Loucy (cell line): ENCODE results near the gene ZNF536.

Source experiments
- H2AFZ ChIP-seq: fragments of 200-600 bp; sonication (generic); 2 replicates; pipeline ENCODE4 v1.6.0; 2016; ENCODE audit warnings: antibody characterized with exemption, mild to moderate bottlenecking, low read length, moderate library complexity
- H3F3A ChIP-seq: fragments of 200-600 bp; 2 replicates; pipeline ENCODE4 v1.6.0; 2016; ENCODE audit warnings: antibody characterized with exemption, low read depth, mild to moderate bottlenecking
- H3K27me3 ChIP-seq: fragments of 200-600 bp; sonication (generic); 2 replicates; pipeline ENCODE4 v1.6.1; 2014; ENCODE audit warnings: low read length, mild to moderate bottlenecking; ENCODE audit not compliant: insufficient read depth, poor library complexity, severe bottlenecking
- H3K36me3 ChIP-seq: fragments of 200-600 bp; sonication (generic); 2 replicates; pipeline ENCODE4 v1.6.1; 2016; ENCODE audit warnings: low read length; ENCODE audit not compliant: insufficient read depth
- H3K4me1 ChIP-seq: fragments of 200-600 bp; sonication (generic); 2 replicates; pipeline ENCODE4 v1.5.1; 2014; ENCODE audit warnings: low read length, mild to moderate bottlenecking; ENCODE audit not compliant: insufficient read depth, poor library complexity, severe bottlenecking
- H3K4me2 ChIP-seq: fragments of 200-600 bp; sonication (generic); 2 replicates; pipeline ENCODE4 v1.6.0; 2014; ENCODE audit warnings: antibody characterized with exemption, low read length, low read depth, mild to moderate bottlenecking; ENCODE audit not compliant: poor library complexity, severe bottlenecking
- H3K4me3 ChIP-seq: fragments of 200-600 bp; sonication (generic); 2 replicates; pipeline ENCODE4 v1.5.1; 2014; ENCODE audit warnings: low read length, mild to moderate bottlenecking, mixed read lengths; ENCODE audit not compliant: poor library complexity, severe bottlenecking
- H3K79me2 ChIP-seq: fragments of 200-600 bp; sonication (generic); 2 replicates; pipeline ENCODE4 v1.6.1; 2014; ENCODE audit warnings: low read length; ENCODE audit not compliant: insufficient read depth
- H3K9ac ChIP-seq: fragments of 200-600 bp; sonication (generic); 2 replicates; pipeline ENCODE4 v1.6.0; 2014; ENCODE audit warnings: mild to moderate bottlenecking, low read depth, low read length, moderate library complexity; ENCODE audit not compliant: poor library complexity, severe bottlenecking
- H3K9me2 ChIP-seq: fragments of 200-600 bp; sonication (generic); replicated peaks from 2 replicates; pipeline ENCODE4 v1.6.1; 2016; ENCODE audit warnings: low read depth, low read length, mixed read lengths
- H3K9me3 ChIP-seq: fragments of 200-600 bp; sonication (generic); 2 replicates; pipeline ENCODE4 v1.6.1; 2014; ENCODE audit warnings: mild to moderate bottlenecking, antibody characterized with exemption, low read length, low read depth; ENCODE audit not compliant: insufficient read depth
- H4K20me1 ChIP-seq: fragments of 200-600 bp; sonication (generic); 2 replicates; pipeline ENCODE4 v1.6.0; 2014; ENCODE audit warnings: antibody characterized with exemption, low read length, mild to moderate bottlenecking; ENCODE audit not compliant: insufficient read depth, poor library complexity, severe bottlenecking
- EZH2phosphoT487 ChIP-seq: fragments of 200-600 bp; IDR thresholded peaks from 2 replicates; pipeline ENCODE4 v1.6.1; 2018; ENCODE audit warnings: antibody characterized with exemption, mild to moderate bottlenecking, moderate library complexity, borderline replicate concordance
- TF ChIP-seq, protein P1 (sequence below): fragments of 200-600 bp; sonication (generic); conservative IDR thresholded peaks from 2 replicates; pipeline ENCODE4 v1.5.1; 2014; ENCODE audit warnings: mild to moderate bottlenecking, antibody characterized with exemption, low read length

The ZNF536 gene

DNA sequence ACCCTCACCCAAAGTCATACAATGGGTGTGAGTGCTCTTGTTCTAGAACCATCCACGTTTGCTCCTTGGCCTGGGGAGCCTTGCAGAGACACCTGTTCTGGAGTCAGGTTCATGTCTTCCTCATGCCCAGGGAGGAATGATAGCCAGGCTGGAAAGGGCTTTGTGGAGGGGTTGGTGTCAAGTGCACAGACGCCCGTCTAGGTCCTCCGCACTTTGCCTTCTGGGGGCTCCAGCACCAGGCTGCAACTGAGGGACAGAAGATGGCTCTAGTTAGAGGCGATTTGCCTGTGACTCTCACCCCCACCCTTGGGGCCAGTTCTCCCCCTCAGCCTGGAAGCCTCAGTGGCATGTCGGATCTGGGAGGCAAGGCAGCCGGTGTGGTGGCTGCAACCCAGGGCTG is 47.2 kb upstream of the ZNF536 start:
- Histone ChIP-seq H3K4me1 (no peaks in the 10 kb centered on the region), H3K9me2 (no peaks in the 10 kb centered on the region), H3K9ac (no peak overlapping the region), H3K4me2 (no peak overlapping the region), H3K79me2 (no peaks in the 10 kb centered on the region), H3K27me3 (no peaks in the 10 kb centered on the region), H3K36me3 (no peaks in the 10 kb centered on the region), H3F3A (no peaks in the 10 kb centered on the region), H4K20me1 (no peaks in the 10 kb centered on the region), H3K4me3 (no peak overlapping the region), H3K9me3 (no peaks in the 10 kb centered on the region), H2AFZ (no peak overlapping the region)
- no peak for TF ChIP-seq EZH2phosphoT487
- TF ChIP-seq, protein P1, sequence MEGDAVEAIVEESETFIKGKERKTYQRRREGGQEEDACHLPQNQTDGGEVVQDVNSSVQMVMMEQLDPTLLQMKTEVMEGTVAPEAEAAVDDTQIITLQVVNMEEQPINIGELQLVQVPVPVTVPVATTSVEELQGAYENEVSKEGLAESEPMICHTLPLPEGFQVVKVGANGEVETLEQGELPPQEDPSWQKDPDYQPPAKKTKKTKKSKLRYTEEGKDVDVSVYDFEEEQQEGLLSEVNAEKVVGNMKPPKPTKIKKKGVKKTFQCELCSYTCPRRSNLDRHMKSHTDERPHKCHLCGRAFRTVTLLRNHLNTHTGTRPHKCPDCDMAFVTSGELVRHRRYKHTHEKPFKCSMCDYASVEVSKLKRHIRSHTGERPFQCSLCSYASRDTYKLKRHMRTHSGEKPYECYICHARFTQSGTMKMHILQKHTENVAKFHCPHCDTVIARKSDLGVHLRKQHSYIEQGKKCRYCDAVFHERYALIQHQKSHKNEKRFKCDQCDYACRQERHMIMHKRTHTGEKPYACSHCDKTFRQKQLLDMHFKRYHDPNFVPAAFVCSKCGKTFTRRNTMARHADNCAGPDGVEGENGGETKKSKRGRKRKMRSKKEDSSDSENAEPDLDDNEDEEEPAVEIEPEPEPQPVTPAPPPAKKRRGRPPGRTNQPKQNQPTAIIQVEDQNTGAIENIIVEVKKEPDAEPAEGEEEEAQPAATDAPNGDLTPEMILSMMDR: no peak

DNA sequence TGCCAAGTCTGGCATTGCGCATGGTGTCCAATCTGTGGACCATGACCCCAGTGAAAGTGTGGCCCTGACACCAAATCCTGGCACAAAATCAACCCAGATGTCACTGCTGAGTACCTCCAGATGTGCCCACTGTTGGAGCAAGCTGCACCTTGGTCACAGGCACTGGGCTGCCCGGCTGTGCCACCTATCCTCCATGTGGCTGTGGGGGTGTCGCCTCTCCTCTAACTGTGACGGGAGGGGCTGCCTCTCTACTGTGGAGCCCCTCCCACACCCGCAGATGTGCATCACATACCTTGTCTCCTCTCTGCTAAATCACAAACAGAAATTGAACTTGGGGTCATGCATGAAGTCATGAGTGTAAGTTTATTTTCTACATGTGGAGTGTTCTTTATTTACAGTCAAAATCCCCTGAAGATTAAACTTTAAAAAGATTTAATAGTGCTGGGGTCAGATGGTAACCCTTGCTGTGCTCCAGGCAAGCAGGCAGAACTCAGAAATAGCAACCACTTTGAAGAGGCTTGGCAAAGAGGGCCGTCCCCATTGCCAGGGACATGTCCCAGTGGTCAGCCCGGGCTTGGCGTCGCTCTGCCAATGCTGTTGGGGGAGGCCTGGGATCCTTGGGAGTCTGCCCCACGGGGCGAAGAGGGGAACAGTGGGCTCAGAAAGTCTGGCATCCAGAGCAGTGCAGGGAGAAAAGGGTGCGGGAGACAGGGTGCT is 46.4 kb upstream of the ZNF536 start:
- Histone ChIP-seq H3K79me2 (no peaks in the 10 kb centered on the region), H3K4me3 (no peak overlapping the region), H3K36me3 (no peaks in the 10 kb centered on the region), H3K4me1 (no peaks in the 10 kb centered on the region), H4K20me1 (no peaks in the 10 kb centered on the region), H3K27me3 (no peaks in the 10 kb centered on the region), H3K9ac (no peak overlapping the region), H3K9me3 (no peaks in the 10 kb centered on the region), H2AFZ (no peak overlapping the region), H3K9me2 (no peaks in the 10 kb centered on the region), H3F3A (no peaks in the 10 kb centered on the region), H3K4me2 (no peak overlapping the region)
- TF ChIP-seq EZH2phosphoT487: no peak
- TF ChIP-seq, protein P1: no peak

DNA sequence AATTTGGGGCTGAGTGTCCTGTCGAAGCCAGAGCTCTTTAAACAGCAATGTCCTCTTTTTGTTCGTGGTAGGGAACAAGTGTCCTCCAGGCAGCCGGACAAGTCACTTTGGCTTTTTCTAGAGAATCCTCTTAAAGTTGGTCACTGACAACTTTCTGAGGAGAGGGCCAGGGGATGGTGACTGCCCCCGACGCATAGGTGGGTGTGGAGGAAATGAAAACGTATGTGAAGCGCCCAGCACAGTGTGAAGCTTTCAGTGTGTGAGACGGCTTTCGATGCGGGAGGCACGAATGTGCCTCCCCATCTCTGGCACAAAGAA is 45.8 kb upstream of the ZNF536 start:
- H3K27me3 ChIP-seq: no peaks in the 10 kb centered on the region
- no peak overlapping the region for H3K4me2 ChIP-seq
- no peaks in the 10 kb centered on the region for H3K4me1 ChIP-seq
- no peaks in the 10 kb centered on the region for H4K20me1 ChIP-seq
- H3F3A ChIP-seq: no peaks in the 10 kb centered on the region
- no peaks in the 10 kb centered on the region for H3K36me3 ChIP-seq
- TF ChIP-seq EZH2phosphoT487: no peak
- TF ChIP-seq, protein P1: no peak
- H3K79me2 ChIP-seq: no peaks in the 10 kb centered on the region
- H3K9me2 ChIP-seq: no peaks in the 10 kb centered on the region
- no peaks in the 10 kb centered on the region for H3K9me3 ChIP-seq
- H3K4me3 ChIP-seq: no peak overlapping the region
- no peak overlapping the region for H3K9ac ChIP-seq
- no peak overlapping the region for H2AFZ ChIP-seq
